Thoracic aorta (tissue), 2 donors: ENCODE results near the gene SLC22A2. TPM values are rescaled to one million over a fixed set of nuclear protein-coding genes. Genes with fewer than 3 reads are reported as not detected.

Experiments used
- ATAC-seq: fragments of 150-250 bp; one replicate; pipeline ENCODE4 v1.8.0; 2017; ENCODE audit warnings: low read depth; ENCODE audit not compliant: insufficient number of reproducible peaks, low FRiP score
- DNase-seq: peaks from one replicate; pipeline ENCODE4 v3.0.0-alpha.2; 2020; ENCODE audit warnings: low spot score
- H3K27ac ChIP-seq, 2 donors: fragments of 200-600 bp; sonication (generic); 1 replicate in 1 of 2; 2 replicates in 1 of 2; pipeline ENCODE4 v1.5.1; 2016; ENCODE audit warnings: mild to moderate bottlenecking in 2 of 2, moderate library complexity in 2 of 2
- H3K27me3 ChIP-seq: fragments of 200-600 bp; sonication (generic); replicated peaks from 2 replicates; pipeline ENCODE4 v1.6.0; 2016; ENCODE audit warnings: mild to moderate bottlenecking; ENCODE audit not compliant: insufficient read depth
- H3K36me3 ChIP-seq: fragments of 200-600 bp; sonication (generic); one replicate; pipeline ENCODE4 v1.5.1; 2016
- H3K4me1 ChIP-seq, 2 donors: fragments of 200-600 bp; sonication (generic); 1 replicate in 1 of 2; 2 replicates in 1 of 2; pipeline versions ENCODE4 v1.5.1 to v1.6.0; 2016; ENCODE audit warnings: low read depth in 2 of 2, mild to moderate bottlenecking in 1 of 2; ENCODE audit not compliant: control insufficient read depth in 1 of 2
- H3K4me3 ChIP-seq: fragments of 200-600 bp; sonication (generic); 2 replicates; pipeline ENCODE4 v1.5.1; 2016; ENCODE audit warnings: mild to moderate bottlenecking
- H3K9me3 ChIP-seq: fragments of 200-600 bp; sonication (generic); 2 replicates; pipeline ENCODE4 v1.5.1; 2016
- total RNA-seq, 2 donors: library from RNA; depleted of rRNA; stranded (reverse); fragments of >200 nt; gene quantifications; one replicate each; pipeline versions ENCODE4 v1.1.0 to v1.2.3, GENCODE V29; 2016
- TF ChIP-seq, protein P1 (sequence below): fragments of 200-600 bp; sonication (generic); IDR thresholded peaks from one replicate; pipeline ENCODE4 v1.5.1; 2019; ENCODE audit warnings: antibody characterized with exemption

SLC22A2 gene
- total RNA-seq, 2 donors from 2014 or later = not detected

DNA sequence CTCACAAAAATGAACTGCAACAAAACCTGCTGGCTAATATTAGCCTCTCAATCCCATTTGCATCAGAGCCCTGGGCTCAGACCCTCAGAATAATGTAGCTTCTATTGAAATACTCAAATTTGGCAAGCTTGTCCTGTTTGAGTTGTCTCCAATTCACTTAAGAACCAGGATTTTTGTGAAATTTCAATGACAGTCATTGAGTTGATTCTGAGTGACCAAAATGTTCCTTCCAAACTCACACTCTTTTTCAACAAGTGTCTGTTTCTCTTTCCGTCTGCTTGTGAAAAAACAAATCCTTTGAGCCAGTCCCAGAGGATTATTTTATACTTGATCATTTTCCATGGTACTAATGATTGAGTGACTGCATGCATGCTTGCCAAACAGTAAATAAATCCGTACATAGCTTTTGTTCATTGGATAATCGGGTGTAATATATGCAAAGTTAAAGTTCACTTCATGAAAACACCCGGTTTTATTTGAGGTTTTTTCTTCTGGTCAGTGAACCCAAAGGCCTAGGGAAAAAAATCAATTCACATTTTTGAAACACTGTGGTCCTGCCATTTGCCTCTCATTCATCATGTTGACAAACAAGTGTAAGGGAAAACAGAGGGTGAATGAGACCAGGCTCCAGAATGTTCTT lies 16.4 kb upstream of the SLC22A2 start:
- Histone ChIP-seq H3K4me1 (peaks cover 0 to 21% of the 10 kb centered on the region in 2 donors), H3K27ac (peak overlapping the region; percentile 29 to 40), H3K4me3 (no peak overlapping the region), H3K36me3 (no peaks in the 10 kb centered on the region), H3K27me3 (no peaks in the 10 kb centered on the region), H3K9me3 (no peaks in the 10 kb centered on the region)
- TF ChIP-seq, protein P1, sequence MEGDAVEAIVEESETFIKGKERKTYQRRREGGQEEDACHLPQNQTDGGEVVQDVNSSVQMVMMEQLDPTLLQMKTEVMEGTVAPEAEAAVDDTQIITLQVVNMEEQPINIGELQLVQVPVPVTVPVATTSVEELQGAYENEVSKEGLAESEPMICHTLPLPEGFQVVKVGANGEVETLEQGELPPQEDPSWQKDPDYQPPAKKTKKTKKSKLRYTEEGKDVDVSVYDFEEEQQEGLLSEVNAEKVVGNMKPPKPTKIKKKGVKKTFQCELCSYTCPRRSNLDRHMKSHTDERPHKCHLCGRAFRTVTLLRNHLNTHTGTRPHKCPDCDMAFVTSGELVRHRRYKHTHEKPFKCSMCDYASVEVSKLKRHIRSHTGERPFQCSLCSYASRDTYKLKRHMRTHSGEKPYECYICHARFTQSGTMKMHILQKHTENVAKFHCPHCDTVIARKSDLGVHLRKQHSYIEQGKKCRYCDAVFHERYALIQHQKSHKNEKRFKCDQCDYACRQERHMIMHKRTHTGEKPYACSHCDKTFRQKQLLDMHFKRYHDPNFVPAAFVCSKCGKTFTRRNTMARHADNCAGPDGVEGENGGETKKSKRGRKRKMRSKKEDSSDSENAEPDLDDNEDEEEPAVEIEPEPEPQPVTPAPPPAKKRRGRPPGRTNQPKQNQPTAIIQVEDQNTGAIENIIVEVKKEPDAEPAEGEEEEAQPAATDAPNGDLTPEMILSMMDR = no peak
- ATAC-seq (no peak), DNase-seq (no peak)

DNA sequence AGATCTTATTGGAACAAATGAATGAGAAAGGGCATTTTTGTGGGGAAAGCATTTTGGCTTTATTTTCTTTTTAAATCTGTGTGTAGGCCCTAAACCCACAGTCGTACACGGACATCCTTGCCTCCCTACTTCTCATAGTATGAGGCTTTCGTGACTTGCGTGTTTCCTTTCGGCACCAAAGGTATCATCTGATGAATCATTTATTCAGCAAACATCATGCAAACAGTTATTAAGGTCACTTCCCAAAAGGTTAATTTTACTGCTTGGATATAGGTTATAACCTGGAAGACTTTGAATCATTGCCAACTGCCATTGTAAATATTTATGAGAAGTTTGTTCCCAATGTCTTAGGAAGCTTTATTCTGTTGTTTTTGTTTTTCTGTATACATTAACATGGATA lies 15.1 kb upstream of the SLC22A2 start:
- Histone ChIP-seq H3K36me3 (no peaks in the 10 kb centered on the region), H3K9me3 (no peaks in the 10 kb centered on the region), H3K4me3 (no peak overlapping the region), H3K27me3 (no peaks in the 10 kb centered on the region), H3K4me1 (peaks cover 0 to 12% of the 10 kb centered on the region in 2 donors), H3K27ac (no peak overlapping the region)
- DNase-seq (no peak), ATAC-seq (no peak)
- TF ChIP-seq, protein P1 = no peak

DNA sequence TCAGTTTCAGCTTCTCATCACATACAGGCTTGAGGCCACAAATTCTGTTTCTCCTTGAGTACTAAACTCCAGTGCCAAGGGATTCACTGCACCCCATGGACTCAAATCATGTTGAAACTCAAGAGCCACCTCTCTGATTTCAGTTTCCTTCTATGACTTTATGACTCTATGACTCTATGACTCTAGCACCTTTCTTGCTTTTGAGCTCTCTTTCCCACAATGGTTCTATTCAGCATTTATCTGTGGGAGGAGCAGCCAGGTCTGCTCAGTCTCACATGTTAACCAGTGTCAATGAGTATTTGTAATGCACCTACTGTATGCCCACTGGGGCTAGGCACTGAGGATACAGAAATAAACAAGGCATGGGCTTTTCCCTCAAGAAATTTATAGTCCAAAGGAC lies 14.6 kb upstream of the SLC22A2 start:
- TF ChIP-seq, protein P1 = no peak
- Histone ChIP-seq H3K27ac (no peak overlapping the region), H3K27me3 (no peaks in the 10 kb centered on the region), H3K9me3 (no peaks in the 10 kb centered on the region), H3K36me3 (no peaks in the 10 kb centered on the region), H3K4me3 (no peak overlapping the region), H3K4me1 (peaks cover 0 to 12% of the 10 kb centered on the region in 2 donors)
- ATAC-seq = no peak
- DNase-seq = no peak

DNA sequence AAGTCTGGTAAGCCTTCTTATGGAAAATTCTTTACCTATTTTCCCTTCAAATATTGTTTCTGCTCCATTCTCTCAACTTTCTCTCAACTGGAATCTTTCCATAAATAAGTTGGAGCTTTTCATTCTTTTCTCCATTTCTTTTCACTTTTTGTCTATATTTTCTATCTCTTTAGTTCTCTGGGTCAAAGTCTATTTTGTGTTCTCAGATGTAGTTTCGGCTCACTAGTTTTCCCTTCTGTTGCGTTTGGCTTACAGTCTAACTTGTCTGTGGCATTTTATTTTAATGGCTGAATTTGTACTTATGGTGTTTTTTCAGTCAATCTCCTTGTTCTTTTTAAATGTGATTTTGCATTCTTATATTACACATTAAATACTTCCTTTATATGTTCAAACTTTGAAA lies 14.1 kb upstream of the SLC22A2 start:
- ATAC-seq = no peak
- no peak for DNase-seq
- H3K36me3 ChIP-seq = no peaks in the 10 kb centered on the region
- peaks cover 0 to 12% of the 10 kb centered on the region in 2 donors for H3K4me1 ChIP-seq
- H3K27ac ChIP-seq = no peak overlapping the region
- H3K9me3 ChIP-seq = no peaks in the 10 kb centered on the region
- TF ChIP-seq, protein P1 = no peak
- H3K27me3 ChIP-seq = no peaks in the 10 kb centered on the region
- H3K4me3 ChIP-seq = no peak overlapping the region

DNA sequence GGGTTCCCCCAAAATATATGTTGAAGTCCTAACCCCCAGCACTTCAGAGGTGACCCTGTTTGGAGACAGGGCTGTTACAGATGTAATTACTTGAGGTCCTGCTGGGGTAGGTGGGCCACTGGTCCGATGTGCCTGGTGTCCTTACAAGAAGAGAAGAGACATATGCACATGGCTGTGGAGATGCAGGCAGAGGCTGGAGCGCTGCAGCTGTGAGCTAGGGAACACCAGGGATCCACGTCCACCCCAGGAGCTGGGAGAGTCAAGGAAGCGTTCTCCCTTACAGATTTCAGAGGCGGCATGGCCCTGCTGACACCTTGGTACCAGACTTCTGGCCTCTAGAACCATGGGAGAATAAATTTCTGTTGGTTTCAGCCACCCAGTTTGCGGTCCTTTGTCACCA lies 11.7 kb upstream of the SLC22A2 start:
- no peaks in the 10 kb centered on the region for H3K27me3 ChIP-seq
- DNase-seq = no peak
- H3K4me1 ChIP-seq = peaks cover 0 to 10% of the 10 kb centered on the region in 2 donors
- no peak overlapping the region for H3K4me3 ChIP-seq
- no peak overlapping the region for H3K27ac ChIP-seq
- TF ChIP-seq, protein P1 = no peak
- ATAC-seq = no peak
- H3K9me3 ChIP-seq = no peaks in the 10 kb centered on the region
- no peaks in the 10 kb centered on the region for H3K36me3 ChIP-seq
